Loucy (cell line): ENCODE results near the gene HNRNPK.
A peak's percentile ranks its signal among the peaks of the same experiment; 100 is the strongest.

Source experiments
- H2AFZ ChIP-seq: fragments of 200-600 bp; sonication (generic); 2 replicates; pipeline ENCODE4 v1.6.0; 2016; ENCODE audit warnings: antibody characterized with exemption, mild to moderate bottlenecking, low read length, moderate library complexity
- H3F3A ChIP-seq: fragments of 200-600 bp; 2 replicates; pipeline ENCODE4 v1.6.0; 2016; ENCODE audit warnings: antibody characterized with exemption, low read depth, mild to moderate bottlenecking
- H3K27me3 ChIP-seq: fragments of 200-600 bp; sonication (generic); 2 replicates; pipeline ENCODE4 v1.6.1; 2014; ENCODE audit warnings: low read length, mild to moderate bottlenecking; ENCODE audit not compliant: insufficient read depth, poor library complexity, severe bottlenecking
- H3K36me3 ChIP-seq: fragments of 200-600 bp; sonication (generic); 2 replicates; pipeline ENCODE4 v1.6.1; 2016; ENCODE audit warnings: low read length; ENCODE audit not compliant: insufficient read depth
- H3K4me1 ChIP-seq: fragments of 200-600 bp; sonication (generic); 2 replicates; pipeline ENCODE4 v1.5.1; 2014; ENCODE audit warnings: low read length, mild to moderate bottlenecking; ENCODE audit not compliant: insufficient read depth, poor library complexity, severe bottlenecking
- H3K4me2 ChIP-seq: fragments of 200-600 bp; sonication (generic); 2 replicates; pipeline ENCODE4 v1.6.0; 2014; ENCODE audit warnings: antibody characterized with exemption, low read length, low read depth, mild to moderate bottlenecking; ENCODE audit not compliant: poor library complexity, severe bottlenecking
- H3K4me3 ChIP-seq: fragments of 200-600 bp; sonication (generic); 2 replicates; pipeline ENCODE4 v1.5.1; 2014; ENCODE audit warnings: low read length, mild to moderate bottlenecking, mixed read lengths; ENCODE audit not compliant: poor library complexity, severe bottlenecking
- H3K79me2 ChIP-seq: fragments of 200-600 bp; sonication (generic); 2 replicates; pipeline ENCODE4 v1.6.1; 2014; ENCODE audit warnings: low read length; ENCODE audit not compliant: insufficient read depth
- H3K9ac ChIP-seq: fragments of 200-600 bp; sonication (generic); 2 replicates; pipeline ENCODE4 v1.6.0; 2014; ENCODE audit warnings: mild to moderate bottlenecking, low read depth, low read length, moderate library complexity; ENCODE audit not compliant: poor library complexity, severe bottlenecking
- H3K9me2 ChIP-seq: fragments of 200-600 bp; sonication (generic); replicated peaks from 2 replicates; pipeline ENCODE4 v1.6.1; 2016; ENCODE audit warnings: low read depth, low read length, mixed read lengths
- H3K9me3 ChIP-seq: fragments of 200-600 bp; sonication (generic); 2 replicates; pipeline ENCODE4 v1.6.1; 2014; ENCODE audit warnings: mild to moderate bottlenecking, antibody characterized with exemption, low read length, low read depth; ENCODE audit not compliant: insufficient read depth
- H4K20me1 ChIP-seq: fragments of 200-600 bp; sonication (generic); 2 replicates; pipeline ENCODE4 v1.6.0; 2014; ENCODE audit warnings: antibody characterized with exemption, low read length, mild to moderate bottlenecking; ENCODE audit not compliant: insufficient read depth, poor library complexity, severe bottlenecking
- CTCF ChIP-seq: fragments of 200-600 bp; sonication (generic); conservative IDR thresholded peaks from 2 replicates; pipeline ENCODE4 v1.5.1; 2014; ENCODE audit warnings: mild to moderate bottlenecking, antibody characterized with exemption, low read length
- EZH2phosphoT487 ChIP-seq: fragments of 200-600 bp; IDR thresholded peaks from 2 replicates; pipeline ENCODE4 v1.6.1; 2018; ENCODE audit warnings: antibody characterized with exemption, mild to moderate bottlenecking, moderate library complexity, borderline replicate concordance

Gene HNRNPK

GRCh38 chr9:83971485-83971884 lies 8.5 kb downstream of the HNRNPK start:
- no peak for TF ChIP-seq CTCF
- TF ChIP-seq EZH2phosphoT487: no peak
- Histone ChIP-seq H3F3A (peaks cover 13% of the 10 kb centered on the region; the same call in 1 of the 2 replicates), H3K4me2 (peak overlapping the region; percentile 57), H3K4me3 (peak overlapping the region; percentile 16), H3K9me2 (no peaks in the 10 kb centered on the region), H3K27me3 (no peaks in the 10 kb centered on the region), H3K4me1 (peaks cover 39% of the 10 kb centered on the region), H3K79me2 (peaks cover 74% of the 10 kb centered on the region), H3K9me3 (no peaks in the 10 kb centered on the region), H2AFZ (no peak overlapping the region), H3K9ac (no peak overlapping the region), H4K20me1 (peaks cover 92% of the 10 kb centered on the region), H3K36me3 (peaks cover 97% of the 10 kb centered on the region)

GRCh38 chr9:83969602-83970001 lies 10.4 kb downstream of the HNRNPK start:
- Histone ChIP-seq H3K27me3 (no peaks in the 10 kb centered on the region), H3K4me3 (no peak overlapping the region), H4K20me1 (peaks cover 79% of the 10 kb centered on the region), H3K4me1 (peaks cover 20% of the 10 kb centered on the region), H3K36me3 (peaks cover 78% of the 10 kb centered on the region), H3K4me2 (no peak overlapping the region), H2AFZ (no peak overlapping the region), H3F3A (peaks cover 23% of the 10 kb centered on the region), H3K9ac (no peak overlapping the region), H3K9me2 (no peaks in the 10 kb centered on the region), H3K79me2 (peaks cover 56% of the 10 kb centered on the region), H3K9me3 (no peaks in the 10 kb centered on the region)
- TF ChIP-seq CTCF (no peak), EZH2phosphoT487 (no peak)

- Histone ChIP-seq H3K4me2 (no peak overlapping the region), H2AFZ (no peak overlapping the region), H3K27me3 (no peaks in the 10 kb centered on the region), H3F3A (peaks cover 24% of the 10 kb centered on the region), H4K20me1 (peaks cover 54% of the 10 kb centered on the region), H3K4me1 (no peaks in the 10 kb centered on the region), H3K4me3 (no peak overlapping the region), H3K9ac (no peak overlapping the region), H3K79me2 (peaks cover 30% of the 10 kb centered on the region), H3K9me3 (no peaks in the 10 kb centered on the region), H3K36me3 (peaks cover 53% of the 10 kb centered on the region), H3K9me2 (no peaks in the 10 kb centered on the region)
- no peak for TF ChIP-seq CTCF
- no peak for TF ChIP-seq EZH2phosphoT487
These were observed 12.9 kb downstream of the HNRNPK start for GRCh38 chr9:83967073-83967472.
